Stimulated activated CD8-positive, alpha-beta memory T cell treated with anti-CD3 and anti-CD28 coated beads, Interleukin-7, amount 100 ng/mL, for 24 hours (primary cell): Measurements from ENCODE around the gene ANKRD34A.
"Not testable (repeated sequence)": the region's sequence is repeated elsewhere in the genome, so short reads cannot be mapped to it uniquely, and the experiment has no call there.

Experiments used
- DNase-seq: peaks from one replicate; pipeline ENCODE4 v3.0.0-alpha.2; 2020; ENCODE audit warnings: low read depth

ANKRD34A gene

GRCh38 chr1:145942871-145943270 lies 21.5 kb downstream of the ANKRD34A start:
- no peak for DNase-seq

- no peak for DNase-seq
Measured at GRCh38 chr1:145942405-145942804, 22.0 kb downstream of the ANKRD34A start.

- no peak for DNase-seq
Measured at GRCh38 chr1:145937436-145937835, 26.9 kb downstream of the ANKRD34A start.

DNA sequence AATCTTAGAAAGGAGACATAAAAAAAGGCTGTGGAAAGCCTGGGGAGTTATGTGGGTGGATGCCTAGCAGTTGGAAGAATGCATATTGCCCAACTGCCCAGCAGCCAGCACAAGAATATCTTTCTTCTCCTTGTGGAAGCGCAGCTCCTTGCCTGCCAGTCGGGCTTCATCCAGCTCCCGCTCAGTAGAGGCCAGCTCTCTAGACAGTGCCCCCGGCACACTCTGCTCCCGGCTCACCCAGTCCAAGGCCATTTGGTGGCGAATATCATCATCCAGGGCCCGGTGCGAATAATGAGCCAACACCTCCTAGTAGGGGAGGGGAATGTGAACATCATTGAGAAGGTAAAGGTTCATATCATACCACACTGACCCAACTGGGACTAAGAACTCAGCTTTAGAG lies 28.1 kb downstream of the ANKRD34A start:
- DNase-seq = no peak

DNA sequence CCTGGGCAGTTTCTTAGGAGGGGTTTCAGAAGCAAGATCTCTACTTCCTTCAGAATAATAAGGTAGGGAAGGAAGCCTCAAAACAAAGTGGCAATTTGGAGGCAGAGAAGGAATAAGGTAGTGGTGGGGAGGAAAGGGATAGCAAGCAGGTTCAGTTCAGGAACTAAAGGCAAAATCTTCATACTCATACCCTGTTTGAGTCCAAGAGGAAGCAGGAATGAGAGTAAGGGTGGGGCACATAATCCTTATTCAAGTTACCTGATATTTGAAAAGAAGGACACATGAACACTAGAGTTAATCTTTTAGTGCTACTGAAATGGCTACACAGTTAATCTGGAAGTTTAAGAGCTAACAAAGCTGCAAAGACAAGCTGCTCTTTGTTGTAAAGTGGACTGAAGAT lies 28.7 kb downstream of the ANKRD34A start:
- DNase-seq = no peak

GRCh38 chr1:145932522-145933009 lies 31.8 kb downstream of the ANKRD34A start:
- not testable (repeated sequence) for DNase-seq

DNA sequence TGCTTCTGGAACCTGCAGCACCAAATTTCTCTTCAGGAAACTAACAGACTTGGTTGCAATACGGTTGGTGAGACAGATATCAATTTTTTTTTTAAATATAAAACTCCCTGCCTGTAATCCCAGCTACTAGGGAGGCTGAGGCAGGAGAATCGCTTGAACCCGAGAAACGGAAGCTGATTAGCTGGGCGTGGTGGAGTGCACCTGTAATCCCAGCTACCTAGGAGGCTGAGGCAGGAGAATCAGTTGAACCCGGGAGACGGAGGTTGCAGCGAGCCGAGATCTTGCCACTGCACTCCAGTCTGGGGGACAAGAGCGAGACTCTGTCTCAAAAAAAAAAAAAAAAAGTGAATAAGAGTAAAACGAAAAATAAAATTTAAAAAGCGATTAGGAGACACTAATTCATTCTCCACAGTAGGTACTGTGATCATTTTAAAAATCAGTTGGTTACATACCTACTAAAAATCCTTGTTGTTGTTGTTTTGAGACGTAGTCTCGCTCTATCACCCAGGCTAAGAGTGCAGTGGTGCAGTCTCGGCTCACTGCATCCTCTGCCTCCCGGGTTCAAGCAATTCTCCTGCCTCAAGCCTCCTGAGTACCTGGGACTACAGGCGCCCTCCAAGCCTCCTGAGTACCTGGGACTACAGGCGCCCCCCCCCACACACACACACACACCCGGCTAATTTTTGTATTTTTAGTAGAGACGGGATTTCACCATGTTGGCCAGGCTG lies 36.3 kb downstream of the ANKRD34A start:
- DNase-seq = no peak

- DNase-seq = peak; percentile 84
Measured at GRCh38 chr1:145927063-145927886, 37.1 kb downstream of the ANKRD34A start, which contains the start of gene RBM8A. RBM8A (minus strand) TSS chr1:145927484; CDS start chr1:145927426, 58 bp downstream.

DNA sequence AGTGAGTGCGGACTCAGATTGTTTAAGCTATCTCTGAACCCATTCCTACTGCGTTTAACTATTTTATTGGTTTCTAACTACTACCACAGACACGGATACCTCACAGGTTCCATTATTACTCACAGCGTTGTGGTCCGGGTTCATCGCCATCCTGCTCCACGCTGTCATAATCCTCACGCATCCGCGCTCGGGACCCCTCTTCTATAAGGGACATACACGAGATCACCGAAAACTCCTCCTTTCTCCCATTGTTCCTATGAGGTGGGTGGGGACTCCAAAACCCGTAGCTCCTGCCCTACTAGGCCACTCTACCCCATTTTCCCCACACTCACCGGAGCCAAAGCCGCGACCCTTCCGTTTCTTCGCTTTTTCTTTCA lies 37.7 kb downstream of the ANKRD34A start:
- no peak for DNase-seq

- DNase-seq = no peak
Measured at GRCh38 chr1:145922266-145922665, 42.1 kb downstream of the ANKRD34A start.

DNA sequence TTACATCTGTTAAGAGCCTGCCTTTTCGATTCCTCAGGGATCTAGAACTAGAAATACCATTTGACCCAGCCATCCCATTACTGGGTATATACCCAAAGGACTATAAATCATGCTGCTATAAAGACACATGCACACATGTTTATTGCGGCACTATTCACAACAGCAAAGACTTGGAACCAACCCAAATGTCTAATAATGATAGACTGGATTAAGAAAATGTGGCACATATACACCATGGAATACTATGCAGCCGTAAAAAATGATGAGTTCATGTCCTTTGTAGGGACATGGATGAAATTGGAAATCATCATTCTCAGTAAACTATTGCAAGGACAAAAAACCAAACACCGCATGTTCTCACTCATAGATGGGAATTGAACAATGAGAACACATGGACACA lies 44.1 kb downstream of the ANKRD34A start:
- not testable (repeated sequence) for DNase-seq

DNA sequence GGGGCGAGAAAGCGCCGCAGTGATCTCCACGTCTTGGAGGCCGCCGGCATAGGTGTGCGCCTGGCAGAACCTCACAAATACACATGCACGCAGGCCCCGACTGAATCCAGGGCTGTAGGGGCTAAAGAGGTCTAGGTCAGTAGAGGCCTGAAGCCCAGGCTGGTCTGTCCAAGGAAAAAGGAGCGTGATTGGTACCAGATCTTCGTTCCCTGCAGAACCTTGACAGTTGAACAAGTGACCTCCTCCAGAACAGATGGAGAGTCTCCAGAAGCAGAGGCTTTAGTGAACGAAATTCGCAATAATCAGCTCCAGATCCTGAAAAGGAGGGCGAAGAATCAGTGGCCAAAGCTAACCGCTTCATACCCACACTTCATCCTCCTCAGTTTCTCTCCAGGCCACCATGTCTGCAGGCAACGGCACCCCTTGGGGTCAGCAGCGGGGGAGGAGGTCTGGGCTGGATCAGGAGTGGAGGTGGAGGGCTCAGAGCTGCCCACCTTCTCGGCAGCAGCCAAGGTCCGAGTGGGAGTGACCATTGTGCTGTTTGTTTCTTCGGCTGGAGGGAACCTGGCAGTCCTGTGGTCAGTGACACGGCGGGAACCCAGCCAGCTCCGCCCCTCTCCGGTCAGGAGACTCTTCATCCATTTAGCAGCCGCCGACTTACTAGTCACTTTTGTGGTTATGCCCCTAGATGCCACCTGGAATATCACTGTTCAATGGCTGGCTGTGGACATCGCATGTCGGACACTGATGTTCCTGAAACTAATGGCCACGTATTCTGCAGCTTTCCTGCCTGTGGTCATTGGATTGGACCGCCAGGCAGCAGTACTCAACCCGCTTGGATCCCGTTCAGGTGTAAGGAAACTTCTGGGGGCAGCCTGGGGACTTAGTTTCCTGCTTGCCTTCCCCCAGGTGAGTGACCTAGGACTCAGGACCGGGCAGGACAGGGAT lies 45.1 kb downstream of the ANKRD34A start:
- DNase-seq = no peak

GRCh38 chr1:145918144-145918991 lies 46.0 kb downstream of the ANKRD34A start, which contains the start of gene PEX11B:
PEX11B (minus strand) TSS chr1:145918717; CDS start chr1:145918688, 29 bp downstream.
- peak; percentile 83 for DNase-seq

DNA sequence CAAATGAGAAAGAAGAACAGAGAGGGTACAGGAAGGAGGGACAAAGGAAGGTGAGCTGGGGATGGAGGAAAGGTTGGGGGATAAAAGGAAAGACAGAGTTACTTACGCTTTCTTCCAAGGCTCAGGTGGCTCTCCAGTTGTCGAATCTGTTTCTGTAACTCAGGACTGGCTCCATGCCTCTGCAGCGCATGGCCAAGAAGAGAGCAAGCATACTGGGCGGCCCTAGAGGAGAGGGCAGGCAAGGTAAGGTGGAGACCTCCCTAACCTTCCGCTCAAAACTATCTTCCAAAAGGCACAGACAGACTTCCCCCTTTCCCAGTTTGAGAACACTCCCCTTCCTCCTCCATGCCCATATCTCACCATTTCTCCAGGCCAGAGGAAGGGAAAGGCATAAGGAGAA lies 46.8 kb downstream of the ANKRD34A start:
- no peak for DNase-seq

GRCh38 chr1:145916745-145917144 lies 47.6 kb downstream of the ANKRD34A start:
- DNase-seq = no peak

DNA sequence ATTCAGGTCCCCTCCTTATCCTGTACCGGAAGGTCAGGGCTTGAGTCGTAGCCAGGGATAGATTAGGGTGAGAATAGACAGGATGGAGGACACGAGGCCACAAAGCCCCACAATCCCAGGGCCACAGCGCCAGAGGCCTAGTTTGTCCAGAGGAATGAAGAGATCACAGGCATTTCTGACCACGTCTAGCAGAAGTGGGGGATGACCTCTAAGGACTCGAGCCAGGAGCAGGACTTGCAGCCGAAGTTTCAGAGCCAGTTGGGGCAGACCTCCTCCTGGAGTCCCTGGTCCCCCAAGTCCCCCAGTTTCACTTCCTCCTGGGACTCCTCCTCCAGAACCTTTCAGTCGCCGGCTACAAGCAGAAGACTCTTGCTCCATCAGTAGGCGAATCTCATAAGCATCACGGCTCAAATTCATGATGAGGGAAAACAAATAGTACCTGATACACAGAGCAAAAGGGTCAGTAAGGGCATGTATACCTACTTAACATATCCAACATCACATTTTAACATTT lies 52.2 kb downstream of the ANKRD34A start:
- DNase-seq = no peak
